ENCODE measurements around the gene TRIM72.
"Not testable (repeated sequence)": the region's sequence is repeated elsewhere in the genome, so short reads cannot be mapped to it uniquely, and the experiment has no call there.

The TRIM72 gene

GRCh38 chr16:31213877-31214707 is at the start of gene TRIM72:
TSS of gene TRIM72 (plus strand) at chr16:31214119. CDS start at chr16:31214739, 620 bp downstream.
- H3K27ac ChIP-seq (ENCODE audit: low read depth, low read length), result no peak within 1 kb of the TSS
- H3K36me3 ChIP-seq (ENCODE audit: low read length), result no peaks in the 10 kb centered on the region
- no peaks in the 10 kb centered on the region for H3K9me2 ChIP-seq (replicated peaks; ENCODE audit: insufficient read depth, low read length)
- no peaks in the 10 kb centered on the region for H3K27me3 ChIP-seq (ENCODE audit: low read length)
- TF ChIP-seq CTCF (IDR thresholded peaks at IDR 0.05; ENCODE audit: insufficient read depth, low read length, poor library complexity, severe bottlenecking) (no peak), EZH2phosphoT487 (conservative IDR thresholded peaks at IDR 0.05; ENCODE audit: low read length) (no peak)
- no peak within 1 kb of the TSS for H3K9ac ChIP-seq (ENCODE audit: low read length)
- H3F3A ChIP-seq (ENCODE audit: insufficient read depth), result no peaks in the 10 kb centered on the region
- no peaks in the 10 kb centered on the region for H3K79me2 ChIP-seq (ENCODE audit: insufficient read depth, low read length)
- no peak within 1 kb of the TSS for H3K4me3 ChIP-seq (ENCODE audit: insufficient read depth, low read length, poor library complexity, severe bottlenecking)
- H3K4me2 ChIP-seq (ENCODE audit: low read depth, low read length, poor library complexity, severe bottlenecking), result no peak within 1 kb of the TSS
- H4K20me1 ChIP-seq (ENCODE audit: low read depth, low read length), result no peaks in the 10 kb centered on the region
- no peaks in the 10 kb centered on the region for H3K9me3 ChIP-seq (ENCODE audit: insufficient read depth, low read length)
- no peak within 1 kb of the TSS for H2AFZ ChIP-seq (ENCODE audit: low read depth, low read length, severe bottlenecking)

- H3K9ac ChIP-seq (ENCODE audit: low read length), result no peak overlapping the region
- H3F3A ChIP-seq (ENCODE audit: insufficient read depth), result no peaks in the 10 kb centered on the region
- H2AFZ ChIP-seq (ENCODE audit: low read depth, low read length, severe bottlenecking), result no peak overlapping the region
- H3K27me3 ChIP-seq (ENCODE audit: low read length), result no peaks in the 10 kb centered on the region
- no peaks in the 10 kb centered on the region for H3K79me2 ChIP-seq (ENCODE audit: insufficient read depth, low read length)
- no peaks in the 10 kb centered on the region for H4K20me1 ChIP-seq (ENCODE audit: low read depth, low read length)
- no peak overlapping the region for H3K4me3 ChIP-seq (ENCODE audit: insufficient read depth, low read length, poor library complexity, severe bottlenecking)
- no peaks in the 10 kb centered on the region for H3K9me2 ChIP-seq (replicated peaks; ENCODE audit: insufficient read depth, low read length)
- no peak overlapping the region for H3K4me2 ChIP-seq (ENCODE audit: low read depth, low read length, poor library complexity, severe bottlenecking)
- no peak overlapping the region for H3K27ac ChIP-seq (ENCODE audit: low read depth, low read length)
- no peaks in the 10 kb centered on the region for H3K9me3 ChIP-seq (ENCODE audit: insufficient read depth, low read length)
- H3K36me3 ChIP-seq (ENCODE audit: low read length), result no peaks in the 10 kb centered on the region
- no peak for TF ChIP-seq EZH2phosphoT487 (conservative IDR thresholded peaks at IDR 0.05; ENCODE audit: low read length)
- no peak for TF ChIP-seq CTCF (IDR thresholded peaks at IDR 0.05; ENCODE audit: insufficient read depth, low read length, poor library complexity, severe bottlenecking)
These were observed 46.6 kb upstream of the TRIM72 start for GRCh38 chr16:31167315-31167714.

- Histone ChIP-seq H3K27me3 (ENCODE audit: low read length) (no peaks in the 10 kb centered on the region), H3K4me2 (ENCODE audit: low read depth, low read length, poor library complexity, severe bottlenecking) (no peak overlapping the region)
These were observed 45.1 kb upstream of the TRIM72 start for GRCh38 chr16:31168848-31169247.

GRCh38 chr16:31170048-31170447 is 43.9 kb upstream of the TRIM72 start:
- H3K79me2 ChIP-seq (ENCODE audit: insufficient read depth, low read length); H2AFZ ChIP-seq (ENCODE audit: low read depth, low read length, severe bottlenecking): not testable (repeated sequence)

More at GRCh38 chr16:31168848-31169247, 45.1 kb upstream of the TRIM72 start:
- Histone ChIP-seq H4K20me1 (ENCODE audit: low read depth, low read length) (no peaks in the 10 kb centered on the region), H3K4me3 (ENCODE audit: insufficient read depth, low read length, poor library complexity, severe bottlenecking) (no peak overlapping the region), H3F3A (ENCODE audit: insufficient read depth) (no peaks in the 10 kb centered on the region), H3K9ac (ENCODE audit: low read length) (no peak overlapping the region), H3K79me2 (ENCODE audit: insufficient read depth, low read length) (no peaks in the 10 kb centered on the region), H3K27ac (ENCODE audit: low read depth, low read length) (no peak overlapping the region), H2AFZ (ENCODE audit: low read depth, low read length, severe bottlenecking) (no peak overlapping the region), H3K9me3 (ENCODE audit: insufficient read depth, low read length) (no peaks in the 10 kb centered on the region), H3K36me3 (ENCODE audit: low read length) (no peaks in the 10 kb centered on the region), H3K9me2 (replicated peaks; ENCODE audit: insufficient read depth, low read length) (no peaks in the 10 kb centered on the region)
- TF ChIP-seq EZH2phosphoT487 (conservative IDR thresholded peaks at IDR 0.05; ENCODE audit: low read length) (no peak), CTCF (IDR thresholded peaks at IDR 0.05; ENCODE audit: insufficient read depth, low read length, poor library complexity, severe bottlenecking) (no peak)

More at GRCh38 chr16:31170048-31170447, 43.9 kb upstream of the TRIM72 start:
- not testable (repeated sequence) for H3K36me3 ChIP-seq (ENCODE audit: low read length); H3K9ac ChIP-seq (ENCODE audit: low read length); H4K20me1 ChIP-seq (ENCODE audit: low read depth, low read length); H3K9me2 ChIP-seq (replicated peaks; ENCODE audit: insufficient read depth, low read length); H3K4me2 ChIP-seq (ENCODE audit: low read depth, low read length, poor library complexity, severe bottlenecking); H3K9me3 ChIP-seq (ENCODE audit: insufficient read depth, low read length); H3K27me3 ChIP-seq (ENCODE audit: low read length); H3K27ac ChIP-seq (ENCODE audit: low read depth, low read length); H3K4me3 ChIP-seq (ENCODE audit: insufficient read depth, low read length, poor library complexity, severe bottlenecking); H3F3A ChIP-seq (ENCODE audit: insufficient read depth)

All from SU-DHL-6 (cell line).